Measurements from ENCODE around the gene GON4L.
A peak's percentile ranks its signal among the peaks of the same experiment; 100 is the strongest.

GON4L gene

DNA sequence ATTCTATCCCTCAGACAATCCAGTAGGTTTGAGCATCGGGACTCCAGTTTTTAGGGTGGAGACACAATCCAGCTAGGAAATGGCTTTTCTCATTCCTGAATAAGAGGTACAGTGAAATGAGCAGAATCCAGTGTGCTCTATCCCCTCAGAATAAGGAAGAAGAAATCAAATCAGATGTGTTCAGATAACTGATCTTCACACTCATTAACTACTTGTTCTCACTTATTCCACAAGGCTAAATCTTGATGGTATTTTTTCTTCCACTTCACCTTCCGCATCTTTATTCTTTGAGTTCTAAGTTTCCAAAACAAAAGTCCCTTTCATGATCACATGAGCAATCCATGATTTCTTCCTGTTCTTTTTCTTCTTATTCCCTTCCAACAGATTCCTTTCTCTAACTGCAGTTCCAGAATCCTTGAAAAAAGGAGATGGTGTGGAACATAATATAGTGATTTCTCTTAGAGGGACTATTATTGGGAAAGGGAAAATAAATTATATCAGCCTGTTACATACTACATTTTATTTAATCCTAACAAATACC lies 4.0 kb upstream of the GON4L start:
- TF ChIP-seq, protein P1, sequence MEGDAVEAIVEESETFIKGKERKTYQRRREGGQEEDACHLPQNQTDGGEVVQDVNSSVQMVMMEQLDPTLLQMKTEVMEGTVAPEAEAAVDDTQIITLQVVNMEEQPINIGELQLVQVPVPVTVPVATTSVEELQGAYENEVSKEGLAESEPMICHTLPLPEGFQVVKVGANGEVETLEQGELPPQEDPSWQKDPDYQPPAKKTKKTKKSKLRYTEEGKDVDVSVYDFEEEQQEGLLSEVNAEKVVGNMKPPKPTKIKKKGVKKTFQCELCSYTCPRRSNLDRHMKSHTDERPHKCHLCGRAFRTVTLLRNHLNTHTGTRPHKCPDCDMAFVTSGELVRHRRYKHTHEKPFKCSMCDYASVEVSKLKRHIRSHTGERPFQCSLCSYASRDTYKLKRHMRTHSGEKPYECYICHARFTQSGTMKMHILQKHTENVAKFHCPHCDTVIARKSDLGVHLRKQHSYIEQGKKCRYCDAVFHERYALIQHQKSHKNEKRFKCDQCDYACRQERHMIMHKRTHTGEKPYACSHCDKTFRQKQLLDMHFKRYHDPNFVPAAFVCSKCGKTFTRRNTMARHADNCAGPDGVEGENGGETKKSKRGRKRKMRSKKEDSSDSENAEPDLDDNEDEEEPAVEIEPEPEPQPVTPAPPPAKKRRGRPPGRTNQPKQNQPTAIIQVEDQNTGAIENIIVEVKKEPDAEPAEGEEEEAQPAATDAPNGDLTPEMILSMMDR (IDR thresholded peaks at IDR 0.05; ENCODE audit: borderline replicate concordance, control extremely low read depth, extremely low read depth, insufficient read depth, missing control alignments) = no peak
- in situ Hi-C loops (cut with MboI; ENCODE audit: low sequenced_read_pairs, unreplicated experiment) = no loop called here
- DNase-seq (ENCODE audit: low spot score) = no peak

DNA sequence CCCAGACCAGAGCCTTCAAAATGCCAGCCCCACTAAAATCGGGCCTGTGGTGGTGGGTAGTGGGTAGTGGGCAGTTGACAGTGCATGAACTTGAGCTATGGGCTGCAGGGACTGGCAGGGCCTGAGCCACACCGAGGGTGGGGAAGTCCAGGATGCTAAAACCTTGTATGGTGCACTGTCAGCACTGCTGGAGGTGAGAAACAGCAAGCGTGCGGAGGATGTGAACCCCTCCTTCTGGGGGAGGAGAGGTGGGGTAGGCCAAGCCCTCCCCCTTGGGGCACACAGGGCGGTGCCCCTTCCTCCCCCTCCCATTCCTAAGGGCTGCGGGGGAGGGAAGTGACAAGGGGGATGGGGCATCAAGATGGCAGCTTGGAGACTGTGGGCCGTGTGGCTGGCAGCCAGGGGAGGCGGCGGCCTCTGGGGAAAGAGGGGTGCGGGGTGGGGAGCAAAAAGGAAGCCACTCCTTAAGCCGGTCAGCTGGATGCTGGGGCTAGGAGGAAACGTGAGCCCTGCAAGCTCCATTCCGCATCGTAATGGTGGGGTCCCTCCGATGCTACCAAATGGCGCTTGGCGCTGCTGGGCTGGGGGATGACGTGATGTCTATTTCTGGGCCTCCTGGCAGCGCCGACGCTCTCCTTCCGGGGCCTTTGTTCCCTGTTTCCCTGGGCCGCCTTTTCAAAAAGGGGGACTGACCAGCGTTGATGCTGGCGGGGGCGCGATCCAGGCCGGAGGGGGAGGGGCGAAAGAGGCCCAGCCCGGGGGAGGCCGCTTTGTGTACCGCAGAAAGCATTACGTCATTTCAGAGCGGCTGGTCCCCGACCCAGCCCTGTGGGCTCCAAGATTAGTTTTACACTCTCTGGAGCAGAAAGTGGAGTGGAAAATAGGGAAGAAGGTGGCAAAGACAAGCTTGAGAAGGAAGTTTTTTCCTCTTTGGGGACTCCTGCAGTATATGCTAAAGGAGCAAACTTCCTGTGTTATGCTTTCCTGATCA lies 3.2 kb upstream of the GON4L start:
- TF ChIP-seq, protein P1 (IDR thresholded peaks at IDR 0.05; ENCODE audit: borderline replicate concordance, control extremely low read depth, extremely low read depth, insufficient read depth, missing control alignments) = no peak
- DNase-seq (ENCODE audit: low spot score) = peak; percentile 80
- in situ Hi-C loops (cut with MboI; ENCODE audit: low sequenced_read_pairs, unreplicated experiment) = no loop called here

DNA sequence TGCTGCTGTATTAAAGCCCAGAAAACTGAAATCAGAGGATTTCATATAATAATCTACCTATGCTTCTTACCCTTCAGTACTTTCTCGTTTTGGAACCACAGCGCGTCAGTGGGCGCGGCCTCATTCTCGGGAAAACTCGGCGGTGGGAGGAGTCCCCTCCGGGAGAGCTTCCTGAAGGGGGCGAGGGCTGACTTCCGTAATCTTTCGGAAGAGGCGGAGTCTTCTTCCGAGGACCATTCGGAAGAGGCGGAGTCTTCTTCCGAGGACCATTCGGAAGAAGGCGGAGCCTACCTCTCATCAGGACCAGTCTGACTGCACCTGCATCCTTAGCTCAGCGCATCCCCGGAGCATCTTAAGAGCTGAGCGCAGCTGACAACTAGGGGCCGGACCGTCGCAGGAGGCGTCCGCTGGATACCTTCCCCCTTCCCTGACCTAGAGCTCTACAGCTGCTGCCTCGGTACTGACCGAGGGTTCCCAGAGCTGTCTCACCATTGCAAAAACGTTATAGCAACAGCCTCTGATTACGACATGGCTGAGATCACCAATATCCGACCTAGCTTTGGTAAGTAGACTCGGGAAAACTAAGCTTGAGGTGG lies 2.3 kb upstream of the GON4L start, which contains the start of gene SYT11:
TSS of gene SYT11 (plus strand) at position 334 of the 596 bp plus-strand sequence. CDS start at position 529, 195 bp downstream.
- DNase-seq (ENCODE audit: low spot score) = peak; percentile 95
- in situ Hi-C loops (cut with MboI; ENCODE audit: low sequenced_read_pairs, unreplicated experiment) = no loop called here
- TF ChIP-seq, protein P1 (IDR thresholded peaks at IDR 0.05; ENCODE audit: borderline replicate concordance, control extremely low read depth, extremely low read depth, insufficient read depth, missing control alignments) = no peak

DNA sequence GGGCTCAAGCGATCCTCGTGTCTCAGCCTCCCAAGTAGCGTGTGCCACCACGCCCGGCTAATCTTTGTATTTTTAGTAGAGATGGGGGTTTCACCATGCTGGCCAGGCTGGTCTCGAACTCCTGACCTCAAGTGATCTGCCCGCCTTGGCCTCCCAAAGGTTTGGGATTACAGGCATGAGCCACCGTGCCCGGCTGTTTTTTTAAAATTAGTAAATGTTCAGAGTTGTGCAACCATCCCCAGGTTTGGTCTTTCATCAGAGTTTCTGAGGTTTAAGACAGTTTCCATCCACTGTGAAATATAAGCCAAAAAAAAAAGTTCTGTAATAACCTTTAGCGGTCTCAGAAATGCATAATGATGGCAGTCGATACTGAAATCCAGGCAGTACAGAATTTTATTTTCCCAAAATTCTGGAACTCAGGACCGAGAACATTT lies 1.8 kb upstream of the GON4L start:
- TF ChIP-seq, protein P1 (IDR thresholded peaks at IDR 0.05; ENCODE audit: borderline replicate concordance, control extremely low read depth, extremely low read depth, insufficient read depth, missing control alignments) = no peak
- in situ Hi-C loops (cut with MboI; ENCODE audit: low sequenced_read_pairs, unreplicated experiment) = no loop called here
- DNase-seq (ENCODE audit: low spot score) = no peak

DNA sequence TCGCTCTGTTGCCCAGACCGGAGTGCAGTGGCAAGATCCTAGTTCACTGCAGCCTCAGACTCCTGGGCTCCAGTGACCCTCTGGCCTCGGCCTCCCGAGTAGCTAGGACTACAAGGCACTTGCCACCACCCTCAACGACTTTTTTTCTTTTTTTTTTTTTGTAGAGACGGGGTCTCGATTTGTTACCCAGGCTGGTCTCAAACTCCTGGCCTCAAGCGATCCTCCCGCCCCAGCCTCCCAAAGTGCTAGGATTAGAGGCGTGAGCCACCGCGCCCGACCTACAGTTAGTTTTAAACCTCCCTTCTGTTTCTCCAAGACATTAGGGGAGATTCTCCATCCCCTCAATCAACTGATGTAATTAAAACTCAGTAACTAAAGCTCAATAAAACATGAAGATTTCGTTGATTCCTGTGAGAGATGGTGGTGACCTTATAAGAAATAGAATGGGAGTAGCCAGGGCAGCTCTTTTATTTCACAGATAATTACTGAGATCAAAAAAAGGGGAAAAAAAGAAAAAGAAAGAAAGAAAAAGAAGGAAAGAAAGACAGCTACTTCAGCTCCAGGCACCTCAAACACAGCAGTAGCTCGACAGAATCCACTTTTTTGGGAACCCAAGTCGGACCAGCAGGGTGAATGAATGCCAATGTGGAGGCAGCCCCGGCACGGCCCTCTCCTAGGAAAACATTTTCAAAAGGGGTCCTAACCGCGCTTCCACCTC lies 598 bp downstream of the GON4L start:
- DNase-seq (ENCODE audit: low spot score) = no peak
- TF ChIP-seq, protein P1 (IDR thresholded peaks at IDR 0.05; ENCODE audit: borderline replicate concordance, control extremely low read depth, extremely low read depth, insufficient read depth, missing control alignments) = no peak
- in situ Hi-C loops (cut with MboI; ENCODE audit: low sequenced_read_pairs, unreplicated experiment) = no loop called here

DNA sequence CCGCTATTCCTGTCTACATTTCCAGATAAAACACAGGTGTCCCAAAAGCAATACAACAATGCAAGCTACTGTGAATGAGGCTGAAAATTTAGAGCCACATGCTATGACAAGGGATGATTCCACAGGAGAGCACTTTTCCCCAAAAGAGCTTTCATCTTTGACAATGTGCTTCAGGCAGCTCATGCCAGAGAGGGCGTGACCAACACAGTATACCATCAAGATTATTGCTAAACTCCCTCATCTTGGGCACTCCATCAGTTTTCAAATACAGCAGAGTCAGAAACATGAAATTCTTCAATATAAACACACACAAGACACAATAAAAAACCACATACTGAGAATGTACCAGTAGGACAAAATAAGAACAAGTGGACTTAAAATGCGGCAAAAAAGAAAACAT lies 6.7 kb downstream of the GON4L start:
- DNase-seq (ENCODE audit: low spot score) = no peak
- in situ Hi-C loops (cut with MboI; ENCODE audit: low sequenced_read_pairs, unreplicated experiment) = no loop called here
- TF ChIP-seq, protein P1 (IDR thresholded peaks at IDR 0.05; ENCODE audit: borderline replicate concordance, control extremely low read depth, extremely low read depth, insufficient read depth, missing control alignments) = no peak

All from GM13976 (cell line).